Measurements from ENCODE around the gene SETD5. TPM values are rescaled to one million over a fixed set of nuclear protein-coding genes. Genes with fewer than 3 reads are reported as not detected.
A peak's percentile ranks its signal among the peaks of the same experiment; 100 is the strongest.

Gene SETD5
- polyA plus RNA-seq, 12 donors, result 86.4 to 389 (median 118) TPM

DNA sequence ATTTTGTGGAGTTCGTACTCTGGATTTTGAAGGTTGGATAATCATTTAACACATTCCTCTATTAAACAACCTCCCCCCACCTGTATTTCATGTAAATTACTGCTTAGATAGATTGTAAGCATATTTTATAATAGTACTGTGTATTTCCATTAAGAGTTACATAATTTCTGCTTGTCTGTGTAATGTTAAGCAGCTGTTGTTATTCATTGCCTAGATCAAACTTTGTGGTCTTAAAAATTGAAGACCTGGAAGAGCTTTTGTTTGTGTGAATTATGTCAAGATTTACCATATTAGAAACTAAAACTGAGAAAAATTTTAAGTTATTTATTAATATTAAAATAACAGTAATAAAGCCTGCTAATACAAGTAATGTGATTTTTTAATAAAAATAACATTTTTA lies 11.1 kb downstream of the SETD5 start:
- DNase-seq, result no peak

DNA sequence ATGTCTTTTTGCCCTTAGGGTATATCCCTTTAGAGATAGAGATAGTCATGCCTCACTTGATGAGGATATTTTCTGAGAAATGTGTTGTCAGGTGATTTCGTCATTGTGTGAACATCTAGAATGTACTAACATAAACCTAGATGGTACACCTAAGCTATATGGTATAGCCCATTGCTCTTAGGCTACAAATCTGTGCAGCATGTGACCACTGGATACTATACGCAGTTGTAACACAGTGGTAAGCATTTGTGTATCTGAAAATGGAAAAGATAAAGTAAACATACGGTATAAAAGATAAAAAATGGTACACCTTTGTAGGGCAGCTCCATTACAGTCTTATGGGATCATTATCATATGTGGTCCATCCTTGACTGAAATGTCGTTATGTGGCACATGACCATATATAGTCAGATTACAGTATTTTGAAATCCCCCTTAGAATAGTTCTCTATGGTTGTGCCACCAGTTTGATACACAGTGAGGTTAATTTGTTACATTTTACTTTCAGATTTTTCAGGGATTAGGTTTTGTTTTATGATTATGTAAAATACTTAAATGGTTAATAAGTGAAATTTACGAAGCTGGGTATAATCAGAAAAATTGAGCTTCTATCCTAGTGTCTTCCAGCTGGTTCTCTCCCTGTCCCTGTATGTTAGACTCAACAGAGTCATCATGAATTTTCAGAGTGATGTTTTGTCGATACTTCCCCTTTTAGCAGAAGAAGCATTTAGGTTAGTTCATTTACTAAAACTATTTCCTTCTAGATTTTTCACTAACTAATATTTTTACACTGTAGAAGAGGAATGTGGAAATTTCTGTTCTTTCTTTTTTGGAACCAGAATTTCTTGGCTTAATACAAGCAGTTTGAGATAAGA lies 12.8 kb downstream of the SETD5 start:
- DNase-seq, result no peak

DNA sequence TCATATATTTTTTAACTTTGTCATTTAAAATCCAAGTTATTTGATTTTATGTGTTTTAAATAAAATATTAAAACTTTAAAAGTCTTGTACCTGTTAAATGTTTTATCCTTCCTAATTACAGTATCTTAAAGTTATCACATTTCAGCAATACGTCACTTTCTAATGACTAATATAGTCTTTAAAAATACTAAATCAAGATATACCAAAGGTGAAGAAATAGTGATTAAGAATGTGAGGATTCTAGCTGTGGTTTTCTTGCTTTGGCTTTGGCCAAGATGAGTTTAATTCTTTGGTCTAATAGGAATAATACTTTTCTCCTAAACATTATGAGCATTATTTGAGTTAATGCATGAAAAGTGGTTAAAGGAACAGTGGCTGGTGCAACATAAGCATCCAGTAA lies 13.9 kb downstream of the SETD5 start:
- no peak for DNase-seq

DNA sequence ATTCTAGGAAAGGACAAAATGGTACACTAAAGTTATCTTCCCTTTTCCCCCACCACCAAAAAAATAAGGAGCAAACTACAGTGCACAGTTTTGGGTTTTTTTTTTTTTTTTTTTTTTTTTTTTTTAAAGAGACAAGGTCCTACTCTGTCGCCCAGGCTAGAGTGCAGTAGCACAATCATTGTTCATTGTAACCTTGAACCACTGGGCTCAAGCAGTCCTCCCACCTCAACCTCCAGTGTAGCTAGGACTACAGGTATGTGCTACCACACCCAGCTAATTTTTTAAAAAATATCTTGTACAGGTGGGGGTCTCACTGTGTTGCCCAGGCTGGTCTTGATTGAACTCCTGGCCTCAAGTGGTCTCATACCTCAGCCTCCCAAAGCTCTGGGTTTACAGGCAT lies 14.9 kb downstream of the SETD5 start:
- DNase-seq, result no peak

DNA sequence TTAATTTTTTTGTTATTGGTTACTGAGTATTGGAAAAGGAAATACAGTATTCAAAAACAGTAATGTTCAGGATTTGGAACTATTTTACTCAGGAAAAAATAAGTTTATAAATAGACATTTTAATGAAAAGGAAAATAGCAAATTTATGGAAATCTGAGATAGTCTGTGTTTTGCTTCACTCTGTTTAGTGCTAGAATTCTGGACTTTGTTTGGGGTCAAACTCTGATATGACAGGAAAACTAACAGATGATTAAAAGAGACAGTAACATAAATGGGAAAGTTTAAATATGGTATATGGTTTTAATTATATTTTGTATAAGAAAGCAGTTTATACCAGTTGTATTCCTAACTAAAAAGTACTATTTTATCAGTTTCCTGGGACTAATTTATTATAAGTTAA lies 17.4 kb downstream of the SETD5 start:
- DNase-seq, result no peak

DNA sequence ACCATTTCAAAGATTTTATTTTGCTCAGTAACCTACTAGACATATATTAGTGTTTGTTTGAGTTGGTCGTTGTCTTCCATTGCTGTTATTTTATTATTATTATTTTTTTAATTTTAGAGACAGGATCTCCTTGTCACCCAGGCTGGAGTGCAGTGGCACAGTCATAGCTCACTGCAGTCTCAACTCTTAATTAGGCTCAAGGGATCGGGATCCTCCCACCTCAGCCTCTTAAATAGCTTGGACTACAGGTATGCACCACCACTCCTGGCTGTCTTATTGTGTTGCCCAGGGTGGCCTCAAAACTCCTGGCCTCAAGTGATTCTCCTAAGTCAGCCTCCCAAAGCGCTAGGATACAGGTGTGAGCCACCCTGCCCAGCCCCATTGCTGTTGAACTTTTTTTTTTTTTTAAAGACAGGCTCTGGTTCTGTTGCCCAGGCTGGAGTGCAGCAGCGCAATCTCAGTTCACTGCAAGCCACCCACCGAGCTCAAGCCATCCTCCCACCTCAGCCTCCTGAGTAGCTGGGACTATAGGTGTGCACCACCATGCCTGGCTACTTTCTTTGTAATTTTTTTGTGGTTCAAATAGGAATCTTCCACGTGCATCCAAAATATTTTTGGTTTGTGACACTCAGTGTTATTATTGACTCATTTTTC lies 18.2 kb downstream of the SETD5 start:
- DNase-seq, result no peak

DNA sequence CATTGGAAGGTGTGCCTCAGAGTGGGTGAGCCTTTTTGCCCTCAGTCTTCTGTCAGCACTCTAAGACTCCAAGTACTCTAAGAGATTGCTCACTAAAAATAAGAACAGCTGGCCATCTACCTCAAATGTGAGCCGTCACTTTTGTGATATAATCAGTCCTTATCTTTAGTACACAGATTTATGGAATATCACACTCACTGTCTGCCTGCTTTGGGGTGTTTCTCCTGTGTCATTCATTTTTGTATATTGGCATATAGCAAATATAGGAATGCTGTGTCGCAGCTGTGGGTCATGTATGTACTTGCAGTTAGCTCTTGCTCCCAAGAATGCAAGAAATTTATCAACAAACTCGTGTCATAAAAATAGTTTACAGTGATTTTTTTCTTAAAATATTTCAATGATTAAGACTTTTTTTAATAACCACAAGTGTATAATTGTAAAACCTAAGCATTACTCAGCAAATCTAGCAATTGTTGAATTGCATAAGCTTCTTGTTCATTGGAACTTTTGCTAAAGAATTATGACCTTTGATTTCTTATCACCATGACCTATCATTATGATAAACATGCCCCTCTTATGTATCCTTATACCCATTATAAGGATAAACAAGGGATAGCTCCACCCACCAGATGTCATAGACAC lies 18.8 kb downstream of the SETD5 start:
- no peak for DNase-seq

DNA sequence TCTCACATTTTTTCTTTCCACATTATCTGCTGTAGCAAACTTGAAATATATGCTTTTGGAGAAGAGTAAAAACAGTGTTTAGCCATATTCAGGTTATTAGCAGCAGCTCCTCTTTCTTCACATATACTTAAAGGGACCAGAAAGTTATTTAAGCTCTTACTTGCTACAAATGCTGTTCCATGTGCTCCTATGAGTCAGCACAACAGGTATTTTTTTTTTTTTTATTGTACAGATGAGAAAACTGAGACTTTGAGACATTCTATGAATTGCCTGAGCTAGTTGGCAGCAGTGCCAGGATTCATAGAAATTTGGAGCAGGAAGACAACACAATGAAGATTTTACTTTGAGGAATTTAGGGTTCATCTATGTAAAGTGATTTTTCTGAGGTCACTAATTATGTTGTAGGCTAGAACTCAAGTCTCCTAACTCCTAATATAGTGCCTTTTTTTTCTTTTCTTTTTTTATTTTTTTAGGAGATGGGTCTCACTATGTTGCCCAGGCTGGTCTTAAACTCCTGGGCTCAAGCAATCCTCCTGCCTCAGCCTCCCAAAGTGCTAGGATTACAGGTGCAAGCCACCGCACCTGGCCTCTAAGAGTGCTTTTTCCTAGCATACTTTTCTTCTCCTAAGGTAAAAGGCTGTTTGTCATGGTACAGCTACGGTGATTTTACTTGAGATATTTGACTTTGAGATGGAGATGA lies 23.6 kb downstream of the SETD5 start:
- no peak for DNase-seq

DNA sequence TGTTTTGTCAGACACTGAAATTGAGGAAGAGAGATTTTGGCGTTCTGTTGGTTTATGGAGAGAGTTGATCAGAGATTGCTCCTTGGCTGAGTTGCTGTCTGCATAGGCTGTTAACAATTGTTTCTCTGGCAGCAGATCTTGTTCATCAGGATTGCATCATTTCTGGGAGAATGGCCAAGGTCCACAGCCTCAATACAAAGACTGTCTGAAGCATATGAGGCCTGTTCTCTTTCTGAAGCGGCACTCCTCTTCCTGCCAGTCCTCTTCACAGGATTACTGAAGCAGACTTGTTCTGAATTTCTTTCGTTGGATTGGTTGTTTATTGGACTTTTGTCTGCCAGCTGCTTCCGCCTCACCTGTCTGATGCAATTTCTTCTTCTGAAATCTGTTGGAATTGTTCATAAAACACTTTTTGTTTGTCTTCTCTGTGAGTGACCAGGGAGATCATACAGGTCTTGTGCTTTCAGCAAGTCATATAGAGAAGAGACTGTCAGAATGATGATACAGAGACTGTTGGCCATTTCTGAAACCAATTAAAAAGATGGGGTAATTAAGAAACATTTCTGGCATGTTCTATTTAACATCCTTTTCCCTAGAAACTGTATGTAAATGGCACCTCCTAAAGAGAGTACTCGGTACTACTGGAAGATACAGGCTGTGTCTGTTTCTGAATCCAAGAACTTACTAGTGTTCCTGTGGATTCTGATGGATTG lies 25.5 kb downstream of the SETD5 start:
- peak; percentile 98 for DNase-seq

DNA sequence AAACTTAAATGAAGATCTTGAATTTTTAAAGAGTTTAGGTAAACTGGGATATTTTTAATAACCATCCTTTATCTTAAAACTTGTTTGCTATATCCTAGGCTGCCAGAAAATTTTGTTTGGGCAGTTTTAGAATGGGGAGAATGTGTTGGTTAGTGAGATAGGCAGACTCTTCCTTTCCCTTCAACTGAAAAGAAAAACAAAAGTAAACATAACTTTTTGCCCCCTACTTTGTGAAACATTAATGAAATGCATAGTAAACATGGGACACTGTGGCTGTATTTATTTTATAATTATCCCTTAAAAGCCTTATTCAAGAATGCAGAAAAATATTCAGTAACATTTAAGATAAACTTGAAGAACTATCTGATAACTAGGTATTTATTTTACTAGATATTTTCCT lies 31.0 kb downstream of the SETD5 start:
- no peak for DNase-seq

DNA sequence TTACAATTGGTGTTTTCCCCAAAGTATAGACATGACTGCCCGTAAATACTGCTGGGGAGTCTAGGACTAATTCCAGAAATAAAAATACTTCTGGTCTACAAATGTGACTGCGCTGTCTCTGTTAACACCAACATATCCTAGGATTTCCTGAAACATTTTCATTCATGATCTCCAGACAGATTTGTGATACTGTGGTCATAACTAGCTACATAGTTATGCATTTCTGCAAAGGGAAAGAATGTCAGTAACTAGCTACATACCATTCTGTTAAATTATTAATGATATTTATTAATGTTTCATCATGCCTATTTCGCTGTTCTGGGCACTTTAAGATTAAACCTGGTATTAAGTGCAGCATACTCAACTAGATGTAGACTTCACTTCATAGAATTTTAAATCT lies 33.3 kb downstream of the SETD5 start:
- no peak for DNase-seq

DNA sequence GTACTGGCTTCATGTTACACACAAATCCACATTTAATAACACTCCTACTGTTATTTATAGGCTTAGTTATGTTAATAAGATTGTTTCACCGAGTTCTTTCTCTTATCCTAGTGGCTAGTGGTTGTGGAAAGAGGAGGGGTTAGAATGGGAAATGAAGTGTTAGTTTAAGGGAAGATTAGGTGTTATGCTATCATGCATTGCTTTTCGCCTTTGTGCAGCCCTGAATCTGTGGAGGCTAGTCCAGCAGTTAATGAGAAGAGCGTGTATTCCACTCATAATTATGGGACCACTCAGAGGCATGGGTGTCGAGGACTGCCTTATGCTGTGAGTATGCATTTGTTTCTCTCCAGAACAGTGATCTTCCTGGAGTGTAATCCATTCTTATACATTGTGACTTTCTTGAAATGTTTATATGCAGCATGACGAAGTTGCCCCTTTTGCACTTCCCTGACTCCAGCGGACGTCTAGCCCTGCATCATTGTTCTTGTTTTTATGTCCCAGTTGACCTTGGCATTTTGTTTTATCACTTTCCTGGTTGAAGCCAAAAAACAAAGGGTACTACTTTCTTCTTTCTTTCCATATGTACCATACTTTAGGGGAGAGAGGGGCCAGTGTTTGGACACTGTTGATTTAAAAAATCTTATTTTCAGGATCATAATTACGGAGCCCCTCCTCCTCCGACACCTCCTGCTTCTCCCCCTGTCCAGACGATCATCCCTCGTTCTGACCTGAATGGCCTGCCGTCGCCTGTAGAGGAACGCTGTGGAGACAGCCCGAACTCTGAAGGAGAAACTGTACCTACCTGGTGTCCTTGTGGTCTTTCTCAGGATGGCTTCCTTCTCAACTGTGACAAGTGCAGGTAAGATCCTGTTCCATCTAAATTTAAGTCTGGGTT lies 36.5 kb downstream of the SETD5 start:
- DNase-seq, result no peak

DNA sequence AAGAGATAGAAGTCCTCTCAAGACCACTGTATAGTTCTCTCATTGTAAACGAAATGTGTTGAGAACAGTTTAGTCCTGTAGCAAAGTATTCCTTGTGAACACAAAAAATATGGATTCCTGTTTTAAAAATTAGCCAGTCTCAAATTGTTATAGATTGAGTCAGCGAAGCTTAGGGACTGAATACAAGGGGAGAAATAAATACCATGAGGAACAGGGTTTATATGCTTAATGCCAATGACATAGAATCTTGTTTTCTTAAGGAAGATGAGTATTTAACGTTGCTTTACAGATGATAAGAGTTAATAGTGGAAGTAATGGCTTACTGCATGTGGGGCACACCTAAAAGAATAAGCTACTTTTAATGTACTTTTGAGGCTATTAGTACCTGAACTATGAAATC lies 37.9 kb downstream of the SETD5 start:
- DNase-seq, result no peak

DNA sequence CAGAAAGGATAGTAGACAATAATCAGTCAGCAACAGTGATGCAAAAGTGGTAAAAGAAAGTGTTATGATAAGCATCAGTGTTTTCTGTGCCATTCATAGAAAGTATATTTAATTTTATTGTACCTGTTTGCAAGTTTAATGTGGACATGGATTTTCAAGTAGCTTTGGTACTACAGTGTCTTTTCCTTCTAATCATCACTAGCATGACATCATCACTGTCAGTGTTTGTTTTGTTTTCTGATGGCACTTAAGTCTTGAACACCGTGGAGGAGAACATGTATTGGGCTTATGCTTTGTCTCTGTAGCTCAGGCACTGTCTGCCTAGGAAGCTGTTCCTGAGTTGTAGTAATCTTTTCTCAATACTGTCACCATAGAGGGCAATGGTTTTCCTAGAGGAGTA lies 41.9 kb downstream of the SETD5 start:
- DNase-seq, result no peak

DNA sequence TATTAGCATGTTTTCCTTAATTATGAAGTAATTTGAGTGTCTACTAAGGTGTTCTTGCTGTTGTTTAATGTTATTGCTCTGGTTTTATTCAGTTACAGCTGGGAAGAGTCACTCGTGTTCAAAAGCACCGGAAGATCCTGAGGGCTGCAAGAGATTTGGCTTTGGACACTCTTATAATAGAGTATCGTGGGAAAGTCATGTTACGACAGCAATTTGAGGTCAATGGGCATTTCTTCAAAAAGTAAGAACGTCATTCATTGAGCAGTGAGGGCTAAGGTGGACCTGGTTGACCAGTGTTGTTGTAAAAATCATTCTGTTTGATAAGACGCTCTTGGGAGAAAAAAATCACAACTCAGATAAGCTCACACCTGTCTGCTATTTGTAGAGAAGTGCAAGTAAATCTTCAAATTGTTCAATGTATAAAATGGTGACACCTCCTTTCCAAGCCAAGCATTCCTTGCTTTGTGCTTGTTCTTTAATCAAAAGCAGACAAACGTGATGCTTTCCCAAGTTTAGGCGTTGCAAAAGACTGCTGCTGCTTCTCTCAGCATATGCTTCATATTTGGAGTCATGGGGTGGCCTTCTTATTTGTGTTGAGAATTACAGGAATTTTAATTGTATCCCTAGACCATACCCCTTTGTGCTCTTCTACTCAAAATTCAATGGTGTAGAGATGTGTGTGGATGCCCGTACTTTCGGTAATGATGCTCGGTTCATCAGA lies 44.2 kb downstream of the SETD5 start:
- no peak for DNase-seq

DNA sequence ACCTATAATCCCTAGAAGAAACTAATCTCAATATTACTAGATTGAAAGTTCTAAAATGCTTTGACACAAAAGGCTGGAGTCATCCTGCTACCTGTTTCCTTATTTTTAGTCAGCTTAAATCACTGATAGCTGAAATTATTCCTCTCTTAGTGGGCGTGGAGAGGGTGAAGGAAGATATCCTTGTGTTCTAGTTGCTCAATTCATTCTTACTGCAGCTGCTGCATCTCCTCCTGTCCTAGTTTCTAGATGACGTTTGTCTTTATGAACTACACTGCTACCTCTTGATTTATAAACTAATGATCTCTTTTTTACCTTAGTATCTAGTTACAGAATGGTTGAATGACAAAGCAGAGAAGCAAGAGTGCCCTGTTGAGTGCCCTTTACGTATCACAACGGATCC lies 50.7 kb downstream of the SETD5 start:
- DNase-seq, result no peak

DNA sequence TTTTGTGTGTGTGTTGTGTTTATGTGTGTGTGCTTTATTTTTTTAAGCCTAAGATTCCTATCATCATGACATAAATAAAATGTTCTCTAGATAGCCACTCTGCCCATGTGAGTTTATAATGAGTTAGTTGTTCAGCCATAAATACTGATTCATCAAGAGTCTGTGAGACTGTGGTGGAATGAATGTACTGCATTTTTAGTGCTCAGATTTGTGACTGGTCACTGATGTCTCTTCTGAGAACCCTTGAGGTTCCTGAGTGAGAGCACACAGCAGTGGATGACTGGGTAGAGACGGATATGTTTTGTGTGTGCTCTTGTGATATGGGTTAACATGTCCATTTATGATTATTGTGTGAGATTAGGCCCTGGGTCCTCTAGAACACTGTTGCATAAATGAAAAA lies 51.2 kb downstream of the SETD5 start:
- DNase-seq, result no peak

DNA sequence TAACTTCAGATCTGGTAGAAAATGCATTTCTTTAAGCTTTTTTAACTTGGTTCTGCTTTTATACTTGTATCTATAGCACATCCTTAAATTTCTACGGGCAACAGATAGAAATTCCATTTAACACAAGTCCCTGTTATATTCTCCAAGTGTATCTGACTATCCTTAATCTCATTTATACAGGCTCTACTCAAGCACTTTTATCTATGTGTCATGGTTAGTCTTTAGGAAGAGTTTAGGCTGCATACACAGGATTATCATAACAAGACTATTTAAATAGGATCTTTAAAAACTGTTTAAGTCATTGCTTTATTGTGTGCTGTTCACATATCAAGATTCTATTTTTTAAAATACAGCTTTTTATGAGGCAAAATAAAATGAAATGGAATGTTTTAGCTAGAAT lies 52.7 kb downstream of the SETD5 start:
- DNase-seq, result no peak

DNA sequence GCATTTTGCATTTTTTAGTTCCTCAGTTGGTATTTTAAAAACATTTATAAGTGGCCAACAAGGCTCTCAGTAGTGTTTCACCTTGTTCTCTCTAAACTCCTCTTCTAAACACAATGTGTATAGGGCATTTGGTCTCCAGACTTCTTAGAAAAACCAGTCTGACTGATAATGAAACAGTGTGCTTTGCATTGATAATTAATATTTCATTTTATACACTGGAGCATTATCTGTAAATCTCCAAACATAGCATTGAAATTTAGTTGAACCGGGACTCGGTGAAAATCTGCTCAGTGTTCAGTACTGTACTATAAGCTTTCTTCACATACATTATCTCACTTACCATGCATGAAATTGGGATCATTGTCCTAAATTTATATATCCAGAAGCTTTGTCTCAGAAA lies 53.6 kb downstream of the SETD5 start:
- no peak for DNase-seq

DNA sequence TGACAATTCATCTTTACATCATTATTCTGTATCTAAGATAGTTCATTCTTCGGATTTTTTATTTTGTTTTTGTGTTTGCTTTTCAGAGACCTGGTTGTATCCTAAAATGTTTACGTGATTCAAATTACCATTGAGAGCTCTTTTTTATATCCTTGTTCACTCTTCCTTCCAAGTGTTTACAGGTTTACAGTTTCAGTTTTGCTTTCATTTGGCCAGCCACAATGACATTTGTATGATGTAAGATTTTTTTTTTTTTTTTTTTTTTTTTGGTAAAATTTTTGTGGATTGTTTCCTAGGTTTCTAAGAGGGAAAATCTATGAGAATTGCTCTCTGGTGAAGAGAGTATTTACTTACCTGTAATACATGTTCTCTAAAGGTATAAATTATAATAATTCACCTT lies 55.0 kb downstream of the SETD5 start:
- DNase-seq, result no peak
